ENCODE results near the gene MYO5A. TPM values are rescaled to one million over a fixed set of nuclear protein-coding genes. Genes with fewer than 3 reads are reported as not detected.
"Not testable (repeated sequence)": the region's sequence is repeated elsewhere in the genome, so short reads cannot be mapped to it uniquely, and the experiment has no call there.

The MYO5A gene
- total RNA-seq (2014; rRNA removed; shearing (Covaris generic)) (29.0 and 31.8 TPM in 2 replicates), total RNA-seq (2022) (41.9 and 42.0 TPM in 2 replicates), Bru-seq, nascent RNA (percentile 85 among the genes with signal in this experiment), BruChase-seq, experiment 1, labeled RNA remaining after a 6-hour chase (percentile 80 among the genes with signal in this experiment), BruChase-seq, experiment 2, labeled RNA remaining after a 2-hour chase (percentile 78 among the genes with signal in this experiment)
- long read RNA-seq, partial matches to known transcripts: 8 of 22 reads
- long read RNA-seq, other reads (novel, unspliced or antisense): 14 of 22 reads

DNA sequence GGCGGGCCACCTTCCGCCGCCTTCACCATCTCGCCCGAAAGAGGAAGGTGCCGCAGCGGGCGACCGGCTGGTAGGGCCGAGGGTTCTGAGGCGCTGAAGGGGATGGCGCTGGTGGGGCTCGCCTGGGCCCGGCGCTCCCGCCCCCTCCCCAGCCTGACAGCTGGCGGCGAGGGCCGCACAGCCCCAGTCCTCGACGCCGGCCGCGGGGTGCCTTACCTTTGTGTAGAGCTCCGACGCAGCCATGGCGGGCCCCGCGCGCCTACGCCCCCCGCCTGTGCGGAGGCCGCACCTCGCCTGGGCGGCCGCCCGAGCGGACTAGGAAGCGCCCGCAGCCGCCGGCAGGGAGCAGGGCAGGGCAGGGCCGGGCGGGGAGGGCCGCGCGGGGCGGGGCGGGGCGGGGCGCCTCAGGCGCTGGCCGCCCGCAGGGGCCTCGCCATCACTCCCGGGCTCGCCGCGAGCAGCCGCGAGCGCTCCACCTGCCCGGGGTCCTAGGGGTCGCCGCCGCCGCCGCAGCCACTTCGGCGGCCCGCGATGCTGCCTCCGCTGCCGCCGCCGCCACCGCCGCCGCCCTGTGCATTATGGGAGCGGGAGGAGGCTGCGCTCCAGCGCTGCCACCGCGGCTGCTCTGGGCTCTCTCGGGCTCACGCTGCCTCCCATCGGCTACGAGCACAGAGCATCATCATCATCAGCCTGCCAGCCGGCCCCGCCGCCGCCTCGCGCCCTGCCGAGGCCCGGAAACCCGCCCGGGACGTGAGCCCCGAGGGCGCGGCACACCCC, at the start of gene MYO5A:
TSS of gene MYO5A (minus strand) at position 317 of the 777 bp plus-strand sequence. CDS start at position 243, 74 bp downstream.
- H3K79me2 ChIP-seq (ENCODE audit: insufficient read depth, low read depth, low read length): peaks cover 44% of the 10 kb centered on the region
- ChIA-PET POLR2A (interaction anchor here (1.0 to 3.3 kb wide), 2 partner anchors 22 to 25 kb away, joined by 6 to 18 read pairs; no protein-coding TSS in a partner anchor), CTCF (ENCODE audit: unreplicated experiment) (interaction anchor here (1.1 kb wide), 1 partner anchor 22 kb away, joined by 3 read pairs; no protein-coding TSS in a partner anchor)

DNA sequence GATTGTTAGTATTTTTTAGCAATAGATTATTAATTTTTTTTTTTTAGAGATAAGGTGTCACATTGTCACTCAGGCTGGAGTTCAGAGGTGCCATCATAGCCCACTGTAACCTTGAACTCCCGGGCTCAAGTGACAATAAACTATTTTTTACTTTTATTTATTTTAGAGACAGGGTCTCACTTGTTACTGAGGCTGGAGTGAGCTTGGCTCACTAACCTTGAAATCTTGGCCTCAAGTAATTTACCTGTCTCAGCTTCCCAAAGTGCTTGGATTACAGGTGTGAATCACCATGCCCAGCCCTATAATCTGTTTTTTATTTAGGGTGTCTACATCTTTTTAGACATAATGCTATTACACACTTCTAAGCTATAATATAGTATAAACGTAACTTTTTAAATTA, 48.0 kb upstream of the MYO5A start:
- no peaks in the 10 kb centered on the region for H3K9me3 ChIP-seq (ENCODE audit: low read length)
- H3K36me3 ChIP-seq (ENCODE audit: insufficient read depth, low read length): peaks cover 13% of the 10 kb centered on the region
- ChIA-PET CTCF (ENCODE audit: unreplicated experiment) (no interaction called here), POLR2A (interaction anchor here (0.6 to 1.4 kb wide), 3 partner anchors 9 to 308 kb away, joined by 3 to 8 read pairs (median 7); no protein-coding TSS in a partner anchor)
- H3K4me2 ChIP-seq (ENCODE audit: low read length): no peak overlapping the region
- BruUV-seq (replicated peaks): no TSS peak
- TF ChIP-seq, protein P1, sequence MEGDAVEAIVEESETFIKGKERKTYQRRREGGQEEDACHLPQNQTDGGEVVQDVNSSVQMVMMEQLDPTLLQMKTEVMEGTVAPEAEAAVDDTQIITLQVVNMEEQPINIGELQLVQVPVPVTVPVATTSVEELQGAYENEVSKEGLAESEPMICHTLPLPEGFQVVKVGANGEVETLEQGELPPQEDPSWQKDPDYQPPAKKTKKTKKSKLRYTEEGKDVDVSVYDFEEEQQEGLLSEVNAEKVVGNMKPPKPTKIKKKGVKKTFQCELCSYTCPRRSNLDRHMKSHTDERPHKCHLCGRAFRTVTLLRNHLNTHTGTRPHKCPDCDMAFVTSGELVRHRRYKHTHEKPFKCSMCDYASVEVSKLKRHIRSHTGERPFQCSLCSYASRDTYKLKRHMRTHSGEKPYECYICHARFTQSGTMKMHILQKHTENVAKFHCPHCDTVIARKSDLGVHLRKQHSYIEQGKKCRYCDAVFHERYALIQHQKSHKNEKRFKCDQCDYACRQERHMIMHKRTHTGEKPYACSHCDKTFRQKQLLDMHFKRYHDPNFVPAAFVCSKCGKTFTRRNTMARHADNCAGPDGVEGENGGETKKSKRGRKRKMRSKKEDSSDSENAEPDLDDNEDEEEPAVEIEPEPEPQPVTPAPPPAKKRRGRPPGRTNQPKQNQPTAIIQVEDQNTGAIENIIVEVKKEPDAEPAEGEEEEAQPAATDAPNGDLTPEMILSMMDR (conservative IDR thresholded peaks at IDR 0.05; ENCODE audit: low read length): no peak
- no peak for TF ChIP-seq EZH2phosphoT487 (IDR thresholded peaks at IDR 0.05; ENCODE audit: borderline replicate concordance, low read depth, low read length)
- no peaks in the 10 kb centered on the region for H3K79me2 ChIP-seq (ENCODE audit: insufficient read depth, low read depth, low read length)
- H3K27ac ChIP-seq (ENCODE audit: low read depth, low read length, poor library complexity, severe bottlenecking): no peak overlapping the region
- H3K4me1 ChIP-seq (ENCODE audit: insufficient read depth, low read length, poor library complexity, severe bottlenecking): no peaks in the 10 kb centered on the region
- DNase-seq (ENCODE audit: low spot score): no peak
- no peaks in the 10 kb centered on the region for H4K20me1 ChIP-seq (ENCODE audit: insufficient read depth, low read length)
- H2AFZ ChIP-seq (ENCODE audit: low read length): no peak overlapping the region
- no peak overlapping the region for H3K4me3 ChIP-seq (ENCODE audit: low read depth, low read length, poor library complexity, severe bottlenecking)
- no peaks in the 10 kb centered on the region for H3K9me2 ChIP-seq (ENCODE audit: insufficient read depth, low read length)
- intact Hi-C loops (cut with micrococcal nuclease; ENCODE audit: unreplicated experiment): no loop called here

More for the DNA sequence above, at the start of gene MYO5A:
- peak within 1 kb of the TSS; percentile 97 for H3K4me2 ChIP-seq (ENCODE audit: low read length)
- H4K20me1 ChIP-seq (ENCODE audit: insufficient read depth, low read length): peaks cover 14% of the 10 kb centered on the region; the same call in 1 of the 2 replicates
- peaks cover 22% of the 10 kb centered on the region for H3K4me1 ChIP-seq (ENCODE audit: insufficient read depth, low read length, poor library complexity, severe bottlenecking)
- TF ChIP-seq, protein P1 (conservative IDR thresholded peaks at IDR 0.05; ENCODE audit: low read length): 0 out of 2 replicates have a peak, but pooled peaks have one; percentile 27
- no peak for TF ChIP-seq EZH2phosphoT487 (IDR thresholded peaks at IDR 0.05; ENCODE audit: borderline replicate concordance, low read depth, low read length)
- H2AFZ ChIP-seq (ENCODE audit: low read length): peak within 1 kb of the TSS; percentile 100
- H3K4me3 ChIP-seq (ENCODE audit: low read depth, low read length, poor library complexity, severe bottlenecking): peak within 1 kb of the TSS; percentile 95
- DNase-seq (ENCODE audit: low spot score): peak; percentile 91
- H3K36me3 ChIP-seq (ENCODE audit: insufficient read depth, low read length): no peaks in the 10 kb centered on the region
- intact Hi-C loops (cut with micrococcal nuclease; ENCODE audit: unreplicated experiment): loop anchor here (1.0 to 10.0 kb wide), 6 partner anchors 46 to 272 kb away; no protein-coding TSS in a partner anchor
- peak within 1 kb of the TSS; percentile 76 for H3K27ac ChIP-seq (ENCODE audit: low read depth, low read length, poor library complexity, severe bottlenecking)
- no TSS peak for BruUV-seq (replicated peaks)
- no peaks in the 10 kb centered on the region for H3K9me2 ChIP-seq (ENCODE audit: insufficient read depth, low read length)
- H3K9me3 ChIP-seq (ENCODE audit: low read length): no peaks in the 10 kb centered on the region

DNA sequence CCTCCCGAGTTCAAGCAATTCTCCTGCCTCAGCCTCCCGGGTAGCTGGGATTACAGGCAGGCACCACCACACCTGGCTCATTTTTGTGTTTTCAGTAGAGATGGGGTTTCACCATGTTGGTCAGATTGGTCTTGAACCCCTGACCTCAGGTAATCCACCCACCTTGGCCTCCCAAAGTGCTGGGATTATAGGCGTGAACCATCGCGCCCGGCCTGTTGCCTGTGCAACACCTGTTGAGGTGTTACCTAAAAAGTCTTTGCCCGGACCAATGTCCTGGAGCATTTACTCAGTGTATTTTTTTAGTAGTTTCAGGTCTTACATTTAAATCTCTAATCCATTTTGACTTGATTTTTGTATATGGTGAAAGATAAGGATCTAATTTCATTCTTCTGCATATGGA, 46.9 kb upstream of the MYO5A start:
- DNase-seq (ENCODE audit: low spot score); H2AFZ ChIP-seq (ENCODE audit: low read length); BruUV-seq (replicated peaks); H3K9me2 ChIP-seq (ENCODE audit: insufficient read depth, low read length); intact Hi-C loops (cut with micrococcal nuclease; ENCODE audit: unreplicated experiment); H3K4me1 ChIP-seq (ENCODE audit: insufficient read depth, low read length, poor library complexity, severe bottlenecking); H3K9me3 ChIP-seq (ENCODE audit: low read length); H3K79me2 ChIP-seq (ENCODE audit: insufficient read depth, low read depth, low read length); H3K4me3 ChIP-seq (ENCODE audit: low read depth, low read length, poor library complexity, severe bottlenecking); CTCF ChIA-PET (ENCODE audit: unreplicated experiment); H4K20me1 ChIP-seq (ENCODE audit: insufficient read depth, low read length); H3K36me3 ChIP-seq (ENCODE audit: insufficient read depth, low read length); H3K27ac ChIP-seq (ENCODE audit: low read depth, low read length, poor library complexity, severe bottlenecking); H3K4me2 ChIP-seq (ENCODE audit: low read length): not testable (repeated sequence)
- POLR2A ChIA-PET: interaction anchor here (0.6 to 1.4 kb wide), 3 partner anchors 10 to 358 kb away, joined by 3 to 7 read pairs (median 3); no protein-coding TSS in a partner anchor
